Endothelial cell of hepatic sinusoid (primary cell): Measurements from ENCODE around the gene CPXCR1.
"Not testable (repeated sequence)": the region's sequence is repeated elsewhere in the genome, so short reads cannot be mapped to it uniquely, and the experiment has no call there.

Source experiments
- in situ Hi-C: cut with HindIII; loops from 2 replicates; pipeline ENCODE4 v1.10.0; 2017; ENCODE audit warnings: low sequenced_read_pairs

Gene CPXCR1

GRCh38 chrX:88746925-88747324, at the start of gene CPXCR1:
TSS of gene CPXCR1 (plus strand) at chrX:88747225. CDS start at chrX:88753415, 6,190 bp downstream.
- in situ Hi-C loops: no loop called here

DNA sequence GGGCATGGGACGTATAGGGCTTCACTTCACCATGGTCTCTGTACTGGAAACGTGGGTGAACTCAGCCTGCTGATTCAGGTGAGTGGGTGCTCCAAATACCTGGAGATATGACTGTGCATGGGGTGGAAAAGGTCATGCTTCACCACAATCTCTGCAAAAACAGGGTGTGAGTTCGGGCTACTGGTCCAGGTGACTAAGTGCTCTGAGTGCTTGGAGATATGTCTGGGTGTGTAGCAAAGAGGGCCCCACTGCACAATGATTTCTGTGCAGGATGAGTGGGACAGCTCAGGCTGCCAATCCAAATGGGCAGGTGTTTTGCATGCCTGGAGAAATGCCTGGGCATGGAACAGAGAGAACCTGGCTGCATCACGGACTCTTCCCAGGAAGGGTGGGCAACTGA, 11.2 kb upstream of the CPXCR1 start:
- in situ Hi-C loops: no loop called here

DNA sequence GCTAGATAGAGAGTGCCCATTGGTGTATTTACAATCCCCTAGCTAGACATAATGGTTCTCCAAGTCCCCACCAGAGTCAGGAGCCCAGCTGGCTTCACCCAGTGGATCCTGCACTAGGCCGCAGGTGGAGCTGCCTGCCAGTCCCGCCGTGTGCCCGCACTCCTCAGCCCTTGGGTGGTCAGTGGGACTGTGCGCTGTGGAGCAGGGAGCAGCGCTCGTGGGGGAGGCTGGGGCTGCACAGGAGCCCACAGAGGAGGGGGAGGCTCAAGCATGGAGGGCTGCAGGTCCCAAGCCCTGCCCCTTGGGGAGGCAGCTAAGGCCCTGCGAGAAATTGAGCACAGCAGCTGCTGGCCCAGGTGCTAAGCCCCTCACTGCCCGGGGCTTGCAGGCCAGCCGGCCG, 810 bp upstream of the CPXCR1 start:
- in situ Hi-C loops: not testable (repeated sequence)

GRCh38 chrX:88752339-88752738, 5.3 kb downstream of the CPXCR1 start:
- in situ Hi-C loops: not testable (repeated sequence)

DNA sequence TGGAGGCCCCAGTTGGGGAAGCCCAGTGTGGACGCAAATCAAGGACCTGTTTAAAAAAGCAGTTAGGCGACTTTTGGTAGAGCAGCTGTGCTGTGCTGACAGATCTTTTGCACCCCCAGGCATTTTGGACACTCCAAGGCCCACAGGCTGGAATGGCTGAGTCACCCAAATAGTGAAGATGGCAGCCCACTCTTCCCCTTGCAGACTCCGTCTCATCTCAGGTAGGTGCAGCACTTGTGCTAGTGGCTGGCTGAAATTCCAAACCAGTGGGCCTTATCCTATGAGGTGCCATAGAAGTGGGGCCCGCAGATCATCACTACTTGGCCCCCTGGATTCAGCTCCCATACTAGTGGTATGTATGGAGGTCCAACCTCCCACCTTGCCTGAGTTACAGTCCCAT, 42.8 kb downstream of the CPXCR1 start:
- in situ Hi-C loops: no loop called here
